HepG2 (cell line): ENCODE measurements around the gene LSM2. TPM values are rescaled to one million over a fixed set of nuclear protein-coding genes. Genes with fewer than 3 reads are reported as not detected.

Experiments
- ATF5 ChIP-seq: sonication (generic); formaldehyde crosslinking; IDR thresholded peaks from 2 replicates; pipeline ENCODE4 v1.4.0; 2020; ENCODE audit warnings: mild to moderate bottlenecking, low read depth, missing genetic modification reagents
- KIAA2018 ChIP-seq: sonication (generic); formaldehyde crosslinking; IDR thresholded peaks from 2 replicates; pipeline ENCODE4 v1.5.0; 2020; ENCODE audit warnings: mild to moderate bottlenecking, missing genetic modification reagents, borderline replicate concordance
- PHF5A ChIP-seq: IDR thresholded peaks from one replicate; pipeline ENCODE4 v1.6.1; 2018; ENCODE audit warnings: low read depth, missing genetic modification reagents; ENCODE audit not compliant: unreplicated experiment
- TFDP1 ChIP-seq: IDR thresholded peaks from 2 replicates; pipeline ENCODE4 v1.6.1; 2016; ENCODE audit warnings: missing compliant biosample characterization, missing genetic modification reagents, borderline replicate concordance
- ZNF230 ChIP-seq: sonication (generic); formaldehyde crosslinking; IDR thresholded peaks from 2 replicates; pipeline ENCODE4 v1.4.0; 2020; ENCODE audit warnings: mild to moderate bottlenecking, missing genetic modification reagents
- ZNF331 ChIP-seq: sonication (generic); formaldehyde crosslinking; IDR thresholded peaks from 2 replicates; pipeline ENCODE4 v1.4.0; 2020; ENCODE audit warnings: missing genetic modification reagents
- ZNF510 ChIP-seq: sonication (generic); formaldehyde crosslinking; IDR thresholded peaks from 2 replicates; pipeline ENCODE4 v1.4.0; 2020; ENCODE audit warnings: low read depth, mild to moderate bottlenecking, missing genetic modification reagents
- ZSCAN9 ChIP-seq: IDR thresholded peaks from 2 replicates; pipeline ENCODE4 v1.6.1; 2016; ENCODE audit warnings: borderline replicate concordance
- polyA plus RNA-seq, 8 experiments: library from polyadenylated mRNA; depleted of rRNA in 3 of 8; stranded (reverse) in 7 of 8; unstranded in 1 of 8; fragments of >200 nt; fragmentation: Illumina TruSeq in 4 of 8; extraction: Trizol in 4 of 8; gene quantifications; 2 replicates each; pipeline versions ENCODE4 v1.2.1 to v1.2.3, GENCODE V29; 2011 to 2016; ENCODE audit warnings: low read depth in 4 of 8, missing spikeins in 1 of 8, mixed read lengths in 1 of 8; ENCODE audit not compliant: insufficient read depth in 1 of 8
- total RNA-seq, 5 experiments: library from RNA; depleted of rRNA; stranded (reverse); fragments of >200 nt; fragmentation: Illumina TruSeq; extraction: Trizol; gene quantifications; 2 replicates each; pipeline ENCODE4 v1.2.3, GENCODE V29; 2016; ENCODE audit warnings: low read depth in 1 of 5
- TF ChIP-seq, protein P1 (sequence below): sonication (generic); formaldehyde crosslinking; IDR thresholded peaks from 2 replicates; pipeline ENCODE4 v1.5.0; 2020; ENCODE audit warnings: missing genetic modification reagents
- TF ChIP-seq, protein P2 (sequence below): sonication (generic); formaldehyde crosslinking; IDR thresholded peaks from 2 replicates; pipeline ENCODE4 v1.5.0; 2020; ENCODE audit warnings: mild to moderate bottlenecking, missing genetic modification reagents

The LSM2 gene
- total and polyA plus RNA-seq, 2 of the 13 experiments (the other 11 are each of a cell fraction or from before 2014, with no cell fraction given), result 69.4 to 90.5 TPM

GRCh38 chr6:31815025-31815838, 8.5 kb upstream of the LSM2 start, which contains the start of the genes HSPA1A and HSPA1L (continued):
- TF ChIP-seq KIAA2018 (no peak), TFDP1 (CRISPR knock-in tag) (0 out of 2 replicates have a peak, but pooled peaks have one; percentile 25), ATF5 (CRISPR knock-in tag) (no peak), ZNF510 (no peak), ZSCAN9 (CRISPR knock-in tag) (no peak), ZNF331 (0 out of 2 replicates have a peak, but pooled peaks have one; percentile 42), ZNF230 (CRISPR knock-in tag) (no peak), PHF5A (no peak)
- TF ChIP-seq, protein P1, sequence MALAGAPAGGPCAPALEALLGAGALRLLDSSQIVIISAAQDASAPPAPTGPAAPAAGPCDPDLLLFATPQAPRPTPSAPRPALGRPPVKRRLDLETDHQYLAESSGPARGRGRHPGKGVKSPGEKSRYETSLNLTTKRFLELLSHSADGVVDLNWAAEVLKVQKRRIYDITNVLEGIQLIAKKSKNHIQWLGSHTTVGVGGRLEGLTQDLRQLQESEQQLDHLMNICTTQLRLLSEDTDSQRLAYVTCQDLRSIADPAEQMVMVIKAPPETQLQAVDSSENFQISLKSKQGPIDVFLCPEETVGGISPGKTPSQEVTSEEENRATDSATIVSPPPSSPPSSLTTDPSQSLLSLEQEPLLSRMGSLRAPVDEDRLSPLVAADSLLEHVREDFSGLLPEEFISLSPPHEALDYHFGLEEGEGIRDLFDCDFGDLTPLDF (CRISPR knock-in tag), result no peak; the same call in 1 of the 2 replicates
- TF ChIP-seq, protein P2, sequence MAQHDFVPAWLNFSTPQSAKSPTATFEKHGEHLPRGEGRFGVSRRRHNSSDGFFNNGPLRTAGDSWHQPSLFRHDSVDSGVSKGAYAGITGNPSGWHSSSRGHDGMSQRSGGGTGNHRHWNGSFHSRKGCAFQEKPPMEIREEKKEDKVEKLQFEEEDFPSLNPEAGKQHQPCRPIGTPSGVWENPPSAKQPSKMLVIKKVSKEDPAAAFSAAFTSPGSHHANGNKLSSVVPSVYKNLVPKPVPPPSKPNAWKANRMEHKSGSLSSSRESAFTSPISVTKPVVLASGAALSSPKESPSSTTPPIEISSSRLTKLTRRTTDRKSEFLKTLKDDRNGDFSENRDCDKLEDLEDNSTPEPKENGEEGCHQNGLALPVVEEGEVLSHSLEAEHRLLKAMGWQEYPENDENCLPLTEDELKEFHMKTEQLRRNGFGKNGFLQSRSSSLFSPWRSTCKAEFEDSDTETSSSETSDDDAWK (CRISPR knock-in tag), result no peak
